ENCODE data around the gene GARIN5B.

Gene GARIN5B

DNA sequence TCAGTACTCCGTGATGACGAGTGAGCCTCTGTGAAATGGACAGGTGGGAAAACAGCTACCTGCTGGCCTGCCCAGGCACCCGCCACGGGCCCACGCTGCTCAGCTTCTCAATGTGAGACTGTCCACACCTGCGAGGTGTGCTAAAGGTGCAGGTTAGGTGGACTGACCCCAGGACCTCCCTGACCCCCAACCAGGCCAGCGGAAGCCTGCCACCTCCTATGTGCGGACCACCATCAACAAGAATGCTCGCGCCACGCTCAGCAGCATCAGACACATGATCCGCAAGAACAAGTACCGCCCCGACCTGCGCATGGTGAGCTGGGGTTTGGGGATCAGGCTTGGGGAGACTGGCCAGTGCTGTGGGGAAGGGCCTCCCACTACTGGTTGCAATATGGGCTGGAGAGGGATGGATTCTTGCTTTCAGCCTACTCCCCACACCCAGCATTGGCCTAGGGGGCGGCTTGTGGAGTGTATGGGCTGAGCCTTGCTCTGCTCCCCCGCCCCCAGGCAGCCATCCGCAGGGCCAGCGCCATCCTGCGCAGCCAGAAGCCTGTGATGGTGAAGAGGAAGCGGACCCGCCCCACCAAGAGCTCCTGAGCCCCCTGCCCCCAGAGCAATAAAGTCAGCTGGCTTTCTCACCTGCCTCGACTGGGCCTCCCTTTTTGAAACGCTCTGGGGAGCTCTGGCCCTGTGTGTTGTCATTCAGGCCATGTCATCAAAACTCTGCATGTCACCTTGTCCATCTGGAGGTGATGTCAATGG is 24.9 kb upstream of the GARIN5B start:
- no peak for DNase-seq

DNA sequence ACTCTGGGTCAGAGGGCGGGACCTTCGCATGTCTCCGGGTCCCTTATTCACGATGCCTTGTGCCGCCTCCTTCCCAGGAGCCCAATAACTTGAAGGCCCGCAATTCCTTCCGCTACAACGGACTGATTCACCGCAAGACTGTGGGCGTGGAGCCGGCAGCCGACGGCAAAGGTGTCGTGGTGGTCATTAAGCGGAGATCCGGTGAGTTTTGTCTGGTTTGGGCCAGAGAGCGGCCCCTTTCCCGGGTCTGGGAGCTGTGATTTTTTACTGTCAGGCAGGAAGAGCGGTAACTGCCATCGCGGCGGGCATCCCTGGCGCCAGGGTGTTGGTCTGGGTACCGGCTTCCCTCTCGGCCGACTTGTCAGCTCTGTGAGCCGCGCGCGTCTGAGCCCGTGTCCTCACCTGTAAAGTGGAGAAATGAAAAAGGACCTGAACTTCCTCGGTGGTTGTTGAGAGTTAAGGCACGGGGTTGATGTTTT is 23.5 kb upstream of the GARIN5B start:
- DNase-seq, result no peak

DNA sequence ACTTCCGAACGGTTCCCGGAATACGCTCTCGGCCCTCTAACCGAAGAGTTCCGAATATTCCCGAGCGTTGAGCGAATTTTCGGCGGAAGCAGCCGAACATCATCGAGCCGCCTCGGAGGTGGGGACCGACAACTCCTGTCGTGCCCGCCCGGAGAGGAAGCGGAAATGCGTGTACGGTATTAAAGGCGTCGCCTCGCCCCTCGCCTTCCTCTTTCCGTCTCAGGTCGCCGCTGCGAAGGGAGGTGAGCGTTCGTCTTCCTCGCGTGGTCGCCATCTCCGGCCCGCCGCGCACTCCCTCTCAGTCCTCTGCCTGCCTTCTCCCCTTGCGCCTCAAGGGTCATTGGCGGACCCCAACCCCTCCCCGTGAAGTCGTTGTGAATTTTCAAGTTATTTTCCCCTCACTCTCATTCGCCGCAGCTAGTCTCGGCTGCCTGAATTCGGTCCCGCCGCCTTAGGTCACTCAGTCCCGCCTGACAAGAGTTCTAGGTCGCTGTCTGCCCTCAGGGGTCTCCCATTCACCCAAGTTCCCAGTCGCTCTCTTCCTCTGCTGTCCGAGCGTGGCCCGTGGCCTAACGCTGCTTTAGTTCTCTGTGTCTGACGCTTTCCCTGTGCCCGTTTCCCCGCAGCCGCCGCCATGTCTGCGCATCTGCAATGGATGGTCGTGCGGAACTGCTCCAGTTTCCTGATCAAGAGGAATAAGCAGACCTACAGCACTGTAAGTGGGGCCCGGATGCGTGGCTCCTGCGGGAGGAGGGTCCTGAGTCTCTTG is 22.8 kb upstream of the GARIN5B start, which contains the start of gene RPL28:
Gene RPL28 (plus strand): TSS at position 209 of the 769 bp plus-strand sequence. CDS start 426 bp downstream, at position 635.
- DNase-seq, result peak; percentile 99

DNA sequence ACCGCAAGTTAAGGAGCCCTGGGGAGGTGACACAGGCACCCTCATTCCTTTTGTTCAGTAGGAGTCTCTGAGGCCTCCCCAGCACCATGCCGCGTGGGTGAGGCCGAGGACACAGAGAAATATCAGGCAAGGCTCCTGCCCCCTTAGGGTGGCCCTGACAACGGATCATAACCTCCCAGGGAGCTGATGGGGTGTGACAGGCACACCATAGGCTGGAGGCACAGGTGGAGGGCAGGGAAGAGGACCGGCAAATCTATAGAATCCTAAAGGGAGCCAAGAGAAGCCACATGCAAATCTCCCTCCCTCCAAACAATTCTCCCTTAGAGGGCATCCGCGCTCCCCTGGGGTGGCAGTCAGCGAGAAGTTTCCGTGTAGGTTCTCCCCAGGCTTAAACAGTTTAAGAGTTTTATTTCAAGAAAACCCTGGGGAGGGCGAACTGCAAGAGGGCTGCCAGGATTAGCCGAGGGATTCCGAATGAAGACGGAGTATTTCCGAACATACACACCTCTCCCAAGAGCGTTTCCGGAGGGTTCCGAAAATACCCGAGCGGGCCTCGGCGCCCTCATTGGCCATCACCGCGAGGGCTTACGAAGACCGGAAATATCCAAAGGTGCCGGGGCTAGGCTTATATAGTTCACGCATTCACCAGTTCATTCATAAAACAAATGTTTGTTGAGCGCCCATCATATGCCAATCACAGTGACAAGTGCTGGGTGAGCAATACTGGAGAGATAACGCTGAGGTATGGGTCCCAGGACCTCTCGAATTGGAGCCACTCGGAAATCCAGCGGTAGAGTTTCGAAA is 22.1 kb upstream of the GARIN5B start:
- peak; percentile 94 to 96 for DNase-seq

DNA sequence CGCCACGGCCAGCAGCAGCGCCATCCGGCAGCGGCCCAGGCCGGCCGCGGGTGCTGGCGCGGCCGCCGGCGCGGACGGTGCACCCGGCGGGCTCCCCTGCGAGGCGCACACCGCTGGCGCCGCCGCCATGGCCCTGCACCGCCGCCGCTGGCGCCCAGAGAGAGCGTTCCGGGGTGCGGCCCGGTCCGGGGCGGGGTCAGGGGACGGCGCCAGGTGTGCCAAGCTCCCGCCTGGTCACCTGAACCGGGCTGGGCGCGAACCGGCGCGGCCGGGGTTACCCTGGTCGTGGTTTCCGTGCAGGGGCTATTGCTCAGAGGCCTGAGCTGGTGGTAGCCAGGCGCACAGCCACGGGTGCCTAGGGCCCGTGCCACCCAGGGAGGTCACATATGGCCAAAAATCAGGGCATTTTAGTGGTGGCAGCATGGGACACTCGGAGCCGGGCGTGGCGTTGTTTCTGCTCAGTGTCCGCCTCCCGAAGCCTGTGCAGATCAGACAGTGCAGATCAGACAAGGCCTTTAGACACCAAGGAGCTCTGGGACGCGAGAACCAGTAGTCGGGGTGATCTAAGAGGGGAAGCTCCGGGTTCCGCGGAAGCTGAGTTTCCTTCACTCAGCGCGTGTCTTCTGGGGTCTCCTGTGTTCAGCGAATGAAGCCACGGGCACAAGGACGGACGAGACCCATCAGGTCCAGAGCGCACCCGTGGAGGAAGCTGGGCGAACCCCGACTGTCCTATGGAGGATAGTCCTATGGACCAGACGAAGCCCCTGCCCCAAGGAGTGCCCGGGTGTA is 21.3 kb upstream of the GARIN5B start, which contains the start of gene TMEM238:
Gene TMEM238 (minus strand): TSS at position 162 of the 789 bp plus-strand sequence. CDS start 33 bp downstream, at position 129.
- DNase-seq, result peak; percentile 18 to 46

DNA sequence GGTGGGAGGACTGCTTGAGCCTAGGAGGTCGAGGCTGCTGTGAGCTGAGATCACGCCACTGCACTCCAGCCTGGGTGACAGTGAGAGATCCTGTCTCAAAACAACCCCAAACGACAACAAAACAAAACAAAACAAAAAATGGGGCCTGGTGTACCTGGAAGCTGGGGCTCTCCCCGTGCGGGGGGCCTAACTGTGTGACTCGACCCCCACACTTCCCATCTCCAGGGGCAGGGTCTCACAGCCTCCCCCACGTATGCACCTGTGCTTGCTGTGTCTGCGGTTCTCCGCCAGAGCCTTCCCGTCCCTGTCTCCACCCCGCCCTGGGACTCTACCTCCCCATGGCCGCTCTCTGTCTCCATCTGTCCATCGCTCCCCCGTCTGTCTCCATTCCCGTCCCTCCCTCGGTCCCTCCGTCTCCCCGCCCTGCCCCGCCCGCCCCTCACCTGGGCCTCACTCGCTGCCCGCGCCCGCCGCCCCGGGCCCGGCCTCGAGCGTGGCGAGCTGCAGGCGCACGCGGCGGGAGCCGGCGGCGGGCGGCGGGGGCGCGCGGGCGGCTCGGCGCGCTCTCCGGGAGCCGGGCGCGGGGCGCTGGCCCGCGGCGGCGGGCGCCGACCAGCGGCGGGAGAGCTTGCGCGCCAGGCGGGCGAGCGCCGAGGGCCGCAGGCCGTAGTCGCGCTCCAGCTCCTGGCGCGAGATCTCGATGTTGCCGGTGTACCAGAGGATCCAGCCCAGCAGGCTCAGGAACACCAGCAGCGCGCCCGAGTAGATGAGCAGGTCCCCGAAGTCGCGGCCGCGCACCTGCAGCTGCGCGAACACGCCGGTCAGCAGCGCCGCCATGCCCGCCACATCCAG is 20.4 kb upstream of the GARIN5B start:
- DNase-seq, result peak; percentile 50

DNA sequence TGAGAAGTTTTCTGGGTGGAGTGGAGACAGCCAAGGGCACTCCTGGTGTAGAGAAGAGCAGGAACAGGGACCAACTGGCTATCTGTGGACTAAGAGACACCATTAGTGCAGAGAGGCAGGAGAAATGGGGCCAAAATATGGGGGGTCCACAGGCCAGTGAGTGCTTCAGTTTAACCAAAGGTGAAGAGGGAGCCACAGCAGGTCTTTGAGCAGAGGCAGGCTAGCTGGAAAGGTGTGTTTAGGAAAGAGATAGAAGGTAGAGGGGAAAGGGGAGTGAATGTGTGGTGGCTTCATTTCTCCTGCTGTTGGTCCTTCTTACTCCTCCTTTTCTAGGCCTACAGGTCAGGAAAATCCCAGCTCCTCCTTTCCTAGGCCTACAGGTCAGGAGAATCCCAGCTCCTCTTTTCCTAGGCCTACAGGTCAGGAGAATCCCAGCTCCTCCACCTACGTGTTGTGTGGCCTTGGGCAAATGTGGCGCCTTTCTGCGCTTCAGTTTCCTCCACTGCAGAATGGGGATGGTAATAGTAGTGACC is 19.5 kb upstream of the GARIN5B start:
- DNase-seq, result no peak

DNA sequence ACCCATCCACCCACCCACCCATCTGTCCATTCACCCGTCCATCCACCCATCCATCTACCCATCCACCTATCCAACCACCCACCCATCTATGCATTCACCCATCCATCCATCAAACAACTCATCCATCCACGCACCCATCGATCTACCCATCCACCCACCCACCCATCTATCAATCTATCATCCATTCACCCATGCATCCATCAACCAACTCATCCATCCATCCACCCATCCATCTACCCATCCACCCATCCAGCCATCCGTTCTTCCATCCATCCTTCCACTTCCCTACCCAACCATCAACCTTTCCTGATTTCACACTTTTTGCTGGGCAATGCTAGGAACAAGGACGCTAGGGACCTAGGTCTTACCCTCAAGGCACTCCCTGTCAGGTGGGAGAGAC is 19.0 kb upstream of the GARIN5B start:
- no peak for DNase-seq

DNA sequence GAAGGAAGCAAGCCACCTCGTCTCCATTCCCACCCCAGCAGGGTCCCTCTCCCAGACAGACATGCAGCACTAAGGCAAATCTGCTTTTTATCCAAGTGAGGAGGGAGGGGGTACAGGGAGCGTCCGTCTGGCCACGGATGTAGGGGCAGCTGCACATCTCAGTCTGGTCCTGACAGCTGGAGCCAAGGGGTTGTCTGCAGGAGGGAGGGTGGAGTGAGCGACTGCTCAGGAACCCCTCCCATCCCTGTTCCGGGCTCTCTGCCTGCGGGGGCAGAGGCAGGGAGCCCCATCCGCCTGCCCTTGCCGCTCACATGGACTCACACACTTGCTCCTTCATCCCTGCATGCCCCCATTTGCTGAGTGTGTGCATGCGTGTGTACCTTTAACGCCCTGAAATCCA is 16.1 kb upstream of the GARIN5B start:
- DNase-seq, result no peak

DNA sequence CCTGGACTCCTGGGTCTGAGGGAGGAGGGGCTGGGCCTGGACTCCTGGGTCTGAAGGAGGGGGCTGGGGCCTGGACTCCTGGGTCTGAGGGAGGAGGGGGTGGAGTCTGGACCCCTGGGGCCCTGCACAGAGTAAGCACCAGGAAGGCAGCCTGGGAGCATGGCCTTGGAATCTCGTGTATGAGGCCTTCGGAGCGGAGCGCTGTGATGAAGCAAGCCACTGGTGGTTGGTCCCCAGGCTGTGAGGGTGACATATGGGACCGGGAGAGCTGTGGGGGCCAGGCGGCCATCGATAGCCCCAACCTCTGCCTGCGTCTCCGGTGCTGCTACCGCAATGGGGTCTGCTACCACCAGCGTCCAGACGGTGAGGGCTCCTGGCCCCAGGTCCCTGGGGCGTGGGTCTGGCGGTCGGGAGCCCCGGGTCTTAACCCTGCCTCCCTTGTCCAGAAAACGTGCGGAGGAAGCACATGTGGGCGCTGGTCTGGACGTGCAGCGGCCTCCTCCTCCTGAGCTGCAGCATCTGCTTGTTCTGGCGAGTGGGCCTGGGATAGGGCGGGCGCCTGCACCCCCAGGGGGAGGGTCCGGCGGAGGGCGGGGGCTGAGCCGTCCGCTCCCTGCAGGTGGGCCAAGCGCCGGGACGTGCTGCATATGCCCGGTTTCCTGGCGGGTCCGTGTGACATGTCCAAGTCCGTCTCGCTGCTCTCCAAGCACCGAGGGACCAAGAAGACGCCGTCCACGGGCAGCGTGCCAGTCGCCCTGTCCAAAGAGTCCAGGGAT is 14.5 kb upstream of the GARIN5B start:
- no peak for DNase-seq

DNA sequence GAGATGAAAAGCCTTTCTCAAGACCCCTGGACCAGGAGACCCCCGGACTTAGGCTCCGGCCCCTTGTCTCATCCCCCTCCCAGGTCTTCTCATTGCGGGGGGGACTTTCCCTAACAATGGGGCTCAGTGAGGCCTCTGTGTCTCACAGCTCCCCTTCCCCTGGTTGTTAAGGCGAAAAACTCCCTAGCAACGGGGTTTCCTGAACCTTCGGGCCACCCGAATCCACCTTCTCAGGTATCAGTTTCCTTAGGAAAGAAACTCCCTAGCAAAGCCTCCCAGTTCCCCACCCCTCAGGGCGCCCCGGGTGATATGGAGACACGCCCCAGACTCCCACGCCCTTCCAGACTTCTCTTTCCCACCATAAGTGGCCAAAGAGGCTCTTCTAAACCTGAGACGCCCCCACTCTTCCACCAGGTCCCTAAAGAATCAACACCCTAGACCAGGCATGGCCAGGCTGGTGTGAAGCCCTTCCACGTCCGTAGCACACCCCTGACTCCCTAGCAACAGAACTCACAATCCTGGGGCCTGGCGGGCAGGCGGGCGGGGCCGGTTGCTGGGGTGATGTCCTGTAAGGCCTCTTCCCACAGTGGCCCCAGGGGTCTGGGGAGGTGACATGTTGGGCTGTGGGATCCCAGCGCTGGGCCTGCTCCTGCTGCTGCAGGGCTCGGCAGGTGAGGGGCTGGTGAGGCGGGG is 13.3 kb upstream of the GARIN5B start, which contains the start of gene TMEM190:
Gene TMEM190 (plus strand): TSS at position 586 of the 693 bp plus-strand sequence. CDS start 28 bp downstream, at position 614.
- no peak for DNase-seq

DNA sequence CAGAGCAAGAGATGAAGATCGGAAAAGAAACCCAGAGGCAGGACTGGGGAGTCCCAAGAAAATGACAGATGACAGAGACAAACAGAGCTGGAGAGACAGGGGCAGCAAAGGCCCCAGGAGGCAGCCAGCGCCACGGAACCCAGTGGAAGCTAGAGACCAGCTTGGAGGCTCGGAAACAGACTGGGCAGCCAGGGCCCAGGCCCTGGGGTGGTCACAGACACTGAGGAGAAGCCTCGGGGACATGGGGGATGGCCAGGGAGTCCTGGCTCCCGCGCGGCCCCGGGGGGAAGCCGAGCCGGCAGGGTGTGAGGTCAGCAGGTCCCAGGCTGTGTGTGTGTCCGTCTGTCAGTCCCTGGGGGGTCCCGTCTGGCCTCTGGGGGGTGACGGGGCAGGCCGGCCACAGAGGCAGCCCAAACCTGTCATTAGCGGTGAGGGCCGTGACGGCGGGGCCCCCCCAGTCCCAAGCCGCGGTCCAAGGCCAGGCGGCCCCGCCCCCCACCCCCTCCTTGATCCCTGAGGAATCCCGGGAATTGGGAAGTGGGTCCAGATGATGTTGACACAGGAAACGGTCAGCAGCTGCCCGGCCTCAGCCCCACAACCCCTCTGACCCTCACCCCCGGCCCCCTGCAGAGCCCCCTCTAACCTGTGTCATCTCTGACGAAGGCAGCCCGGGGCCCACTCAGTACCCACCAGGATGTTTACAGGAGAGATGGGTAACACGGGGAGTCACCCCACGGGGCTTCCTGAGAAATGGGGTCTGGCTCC is 11.1 kb upstream of the GARIN5B start:
- no peak for DNase-seq

DNA sequence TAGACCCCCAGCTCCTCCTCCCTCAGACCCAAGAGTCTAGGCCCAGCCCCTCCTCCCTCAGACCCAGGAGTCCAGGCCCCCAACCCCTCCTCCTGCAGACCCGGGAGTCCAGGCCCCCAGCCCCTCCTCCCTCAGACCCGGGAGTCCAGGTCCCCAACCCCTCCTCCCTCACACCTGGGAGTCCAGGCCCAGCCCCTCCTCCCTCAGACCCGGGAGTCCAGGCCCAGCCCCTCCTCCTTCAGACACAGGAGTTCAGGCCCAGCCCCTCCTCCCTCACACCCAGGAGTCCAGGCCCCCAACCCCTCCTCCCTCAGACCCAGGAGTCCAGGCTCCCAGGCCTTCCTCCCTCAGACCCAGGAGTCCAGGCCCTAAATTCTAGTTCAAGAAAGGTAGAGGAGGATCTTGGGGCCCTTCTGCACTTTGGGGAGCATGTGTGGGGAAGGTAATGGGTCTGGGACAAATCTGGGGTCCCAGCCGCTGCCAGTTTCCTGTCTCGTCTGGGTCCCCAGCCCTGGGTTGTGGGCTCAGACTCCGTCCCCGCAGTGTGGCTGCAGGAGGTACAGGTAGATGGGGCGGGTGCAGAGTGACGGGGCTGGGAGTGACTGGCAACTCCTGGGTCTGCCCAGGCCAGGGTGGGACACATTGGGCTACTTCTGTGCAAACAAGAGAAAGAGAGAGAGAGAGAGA is 10.4 kb upstream of the GARIN5B start:
- DNase-seq, result no peak

DNA sequence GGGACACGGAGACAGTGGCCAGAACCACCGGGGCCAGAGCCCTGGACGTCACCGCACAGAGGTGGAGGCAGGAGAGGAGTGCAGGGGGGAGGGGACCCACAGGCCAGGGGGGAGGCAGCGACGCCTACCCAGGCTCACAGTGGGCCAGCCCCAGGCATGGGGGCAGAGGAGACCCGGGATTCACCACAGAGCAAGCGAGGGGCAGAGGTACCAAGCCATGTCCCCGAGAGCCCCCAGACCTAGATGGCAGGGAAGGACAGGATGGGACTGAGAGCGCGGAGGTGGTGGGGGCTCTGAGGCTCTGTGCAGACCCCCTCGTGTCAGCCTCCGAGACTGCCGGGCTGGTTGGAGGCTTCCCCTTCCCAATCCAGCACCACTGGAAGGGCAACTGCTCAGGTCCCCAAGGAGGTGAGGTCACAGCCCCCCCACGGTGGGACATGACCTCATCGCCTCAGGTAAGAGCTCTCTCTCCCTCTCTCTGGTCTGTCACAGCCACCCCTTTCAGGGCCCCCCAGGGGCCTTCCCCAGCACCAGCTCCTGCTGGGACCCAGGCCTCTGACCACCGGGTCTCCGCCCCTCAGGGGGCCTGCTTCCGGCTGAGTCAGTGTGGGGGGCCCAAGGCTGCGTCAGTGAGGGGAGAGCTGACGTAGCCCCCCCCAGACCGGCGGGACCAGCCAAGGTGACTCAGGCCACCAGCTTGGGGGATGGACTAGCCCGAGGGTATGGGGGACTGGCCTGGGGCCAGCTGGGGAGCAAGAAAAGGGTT is 9.4 kb upstream of the GARIN5B start:
- no peak for DNase-seq

DNA sequence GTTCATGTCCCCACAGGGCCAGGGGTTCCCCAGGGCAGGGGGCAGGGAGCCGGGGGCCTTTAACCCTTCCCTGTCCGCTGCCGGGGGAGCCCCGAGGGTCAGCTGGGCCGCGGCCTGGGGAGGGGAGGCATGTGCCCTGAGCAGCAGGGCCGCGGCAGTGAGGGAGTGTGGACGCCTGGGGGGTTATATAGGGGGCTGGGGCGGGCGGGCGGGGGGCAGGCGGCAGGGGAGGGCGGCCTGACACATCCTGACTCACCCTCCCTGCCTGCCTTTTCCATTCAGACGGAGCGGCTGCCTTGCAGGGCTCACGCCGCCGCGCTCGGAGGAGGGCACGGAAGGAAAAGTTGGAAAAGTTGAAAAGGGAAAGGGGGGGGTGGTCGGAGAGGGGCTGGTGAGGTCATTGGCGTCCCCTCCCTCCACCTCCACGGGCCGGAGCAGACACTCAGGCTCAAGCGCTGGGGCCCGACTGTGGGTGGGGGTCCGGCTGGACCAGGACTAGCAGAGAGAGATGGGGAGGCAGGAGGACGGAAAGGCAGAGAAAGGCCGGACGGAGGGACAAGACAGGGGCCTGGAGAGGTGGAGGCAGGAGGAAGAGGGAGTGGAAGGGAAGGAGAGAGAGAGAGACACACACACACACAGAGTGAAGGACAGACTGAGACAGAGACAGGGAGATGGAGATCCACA is 7.4 kb upstream of the GARIN5B start, which contains the start of gene IL11:
Gene IL11 (minus strand): TSS at position 159 of the 684 bp plus-strand sequence. CDS start 153 bp downstream, at position 6.
- DNase-seq, result no peak

DNA sequence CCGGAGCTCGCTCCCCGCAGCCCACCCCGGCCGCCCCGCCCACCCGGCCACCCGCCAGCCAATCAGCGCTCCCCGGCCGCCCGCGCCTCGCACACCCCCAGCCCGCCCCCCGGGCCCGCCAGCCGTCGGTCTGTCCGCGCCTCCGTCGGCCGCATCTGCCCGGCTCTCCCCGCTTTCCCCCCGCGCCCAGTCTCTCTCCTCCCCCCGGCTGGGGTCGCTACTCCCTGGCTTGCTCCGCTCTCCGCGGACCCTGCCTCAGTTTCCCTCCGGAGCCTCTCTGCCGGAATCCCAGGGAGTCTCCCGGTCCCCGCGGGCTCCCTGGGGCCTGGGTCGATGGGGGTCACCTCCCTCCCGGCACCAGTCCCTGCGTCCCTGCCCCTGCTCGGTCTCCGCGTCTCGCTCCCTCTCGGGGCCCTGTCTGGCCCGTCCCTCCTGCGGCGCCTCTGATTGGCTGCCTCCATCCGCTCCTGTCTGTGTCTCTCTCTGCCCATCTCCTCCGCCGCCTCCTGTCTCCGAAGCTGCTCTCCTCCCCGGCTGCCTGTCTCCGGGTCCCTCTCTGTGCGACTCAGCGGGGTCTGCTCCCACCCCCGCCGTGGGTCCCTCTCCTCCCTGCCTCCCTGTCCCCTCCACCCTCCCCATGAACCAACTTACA is 6.7 kb upstream of the GARIN5B start:
- peak; percentile 30 to 33 for DNase-seq
